Measurements from ENCODE around the gene CAND1.
A peak's percentile ranks its signal among the peaks of the same experiment; 100 is the strongest.

Gene CAND1

DNA sequence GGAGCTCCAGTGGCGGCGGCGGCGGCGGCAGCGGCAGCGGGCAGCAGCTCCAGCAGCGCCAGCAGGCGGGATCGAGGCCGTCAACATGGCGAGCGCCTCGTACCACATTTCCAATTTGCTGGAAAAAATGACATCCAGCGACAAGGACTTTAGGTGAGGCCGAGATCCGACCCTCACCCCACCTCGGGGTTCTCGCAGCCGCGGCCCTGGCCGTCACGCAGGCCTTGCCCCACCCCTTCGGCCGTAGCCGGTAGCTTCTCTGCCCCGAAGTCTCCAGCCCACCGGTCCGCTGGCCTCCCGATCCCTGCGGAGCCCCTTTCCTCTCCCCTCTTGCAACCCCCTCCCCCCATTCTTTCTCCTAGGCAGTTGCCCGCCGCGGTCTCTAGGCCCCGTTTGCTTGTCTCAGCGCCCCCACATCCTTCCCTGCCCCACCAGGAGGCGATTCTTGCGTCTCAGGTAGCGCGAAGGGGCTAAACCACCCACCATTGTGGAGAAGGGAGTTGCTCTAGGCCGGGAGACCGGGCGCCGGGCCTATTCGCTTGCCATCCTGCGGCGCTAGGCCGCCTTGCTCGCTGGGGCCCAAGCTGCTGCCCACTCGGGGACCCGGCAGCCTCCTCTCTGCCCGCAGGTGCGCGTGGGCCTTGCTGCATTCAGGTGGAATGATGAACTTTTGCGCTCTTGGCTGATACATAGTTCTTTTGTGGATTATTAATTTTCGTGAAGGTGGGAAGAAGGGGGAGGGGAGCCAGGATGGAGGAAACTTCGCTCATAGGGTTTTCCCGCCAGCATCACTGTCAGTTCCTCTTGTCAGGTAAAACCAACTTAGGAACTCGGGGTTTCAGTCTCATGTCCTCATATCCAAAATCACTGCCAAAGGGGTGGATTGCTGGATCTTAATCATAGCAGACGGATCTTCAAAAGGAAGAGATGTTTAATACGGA is 745 bp downstream of the CAND1 start:
- Mint-ChIP-seq H3K27me3 (no peaks in the 10 kb centered on the region), H3K36me3 (peaks cover 8% of the 10 kb centered on the region), H3K27ac (peak overlapping the region; percentile 100), H3K4me3 (peak overlapping the region; percentile 98), H3K4me1 (ENCODE audit: low read depth) (peaks cover 52% of the 10 kb centered on the region), H3K9me3 (ENCODE audit: low read depth) (no peaks in the 10 kb centered on the region)

DNA sequence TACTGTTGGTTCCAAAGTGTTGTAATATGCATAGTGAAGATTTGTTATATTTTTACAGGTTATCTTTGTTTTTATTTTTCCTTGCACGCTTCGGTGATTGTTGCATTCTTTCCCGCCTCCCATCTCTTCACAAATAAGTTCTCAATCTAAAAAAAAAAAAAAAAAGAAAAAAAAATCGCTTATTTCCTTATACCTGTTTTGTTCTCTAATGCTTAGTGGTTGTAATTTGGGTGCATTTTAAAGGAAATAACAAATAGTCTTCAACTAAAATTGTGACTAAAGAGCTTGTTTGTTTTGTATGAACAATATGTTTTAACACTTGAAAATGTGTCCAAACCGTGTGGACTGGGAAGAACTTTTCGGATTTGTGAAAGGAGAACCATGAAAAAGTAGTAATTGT is 1.5 kb downstream of the CAND1 start:
- H3K9me3 Mint-ChIP-seq (ENCODE audit: low read depth), result no peaks in the 10 kb centered on the region
- H3K27ac Mint-ChIP-seq, result peak overlapping the region; percentile 100
- peaks cover 59% of the 10 kb centered on the region for H3K4me1 Mint-ChIP-seq (ENCODE audit: low read depth)

DNA sequence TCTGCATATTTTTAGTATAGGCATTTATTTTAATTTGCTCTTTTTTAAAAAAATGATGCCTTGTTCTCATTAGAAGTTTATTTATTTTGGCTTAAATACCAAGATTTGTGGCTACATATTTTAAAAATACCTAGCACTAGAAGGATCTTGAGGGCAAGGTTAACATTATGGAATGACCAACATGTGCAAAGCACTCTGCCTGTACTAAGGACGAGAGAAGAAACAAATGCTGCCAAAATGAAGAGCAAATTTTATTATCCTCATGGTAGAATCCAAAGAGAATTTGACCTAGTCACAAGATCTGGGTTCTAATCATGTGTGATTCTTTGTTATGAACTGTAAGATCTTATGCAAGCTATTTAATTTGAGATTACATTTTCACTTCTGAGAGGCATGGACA is 2.8 kb downstream of the CAND1 start:
- peaks cover 12% of the 10 kb centered on the region for H3K36me3 Mint-ChIP-seq
- H3K4me3 Mint-ChIP-seq, result peak overlapping the region; percentile 69
- H3K4me1 Mint-ChIP-seq (ENCODE audit: low read depth), result peaks cover 73% of the 10 kb centered on the region
- H3K27me3 Mint-ChIP-seq, result no peaks in the 10 kb centered on the region
- no peaks in the 10 kb centered on the region for H3K9me3 Mint-ChIP-seq (ENCODE audit: low read depth)
- H3K27ac Mint-ChIP-seq, result peak overlapping the region; percentile 64

More for the DNA sequence above, 1.5 kb downstream of the CAND1 start:
- H3K27me3 Mint-ChIP-seq, result no peaks in the 10 kb centered on the region
- H3K36me3 Mint-ChIP-seq, result peaks cover 11% of the 10 kb centered on the region
- peak overlapping the region; percentile 98 for H3K4me3 Mint-ChIP-seq

DNA sequence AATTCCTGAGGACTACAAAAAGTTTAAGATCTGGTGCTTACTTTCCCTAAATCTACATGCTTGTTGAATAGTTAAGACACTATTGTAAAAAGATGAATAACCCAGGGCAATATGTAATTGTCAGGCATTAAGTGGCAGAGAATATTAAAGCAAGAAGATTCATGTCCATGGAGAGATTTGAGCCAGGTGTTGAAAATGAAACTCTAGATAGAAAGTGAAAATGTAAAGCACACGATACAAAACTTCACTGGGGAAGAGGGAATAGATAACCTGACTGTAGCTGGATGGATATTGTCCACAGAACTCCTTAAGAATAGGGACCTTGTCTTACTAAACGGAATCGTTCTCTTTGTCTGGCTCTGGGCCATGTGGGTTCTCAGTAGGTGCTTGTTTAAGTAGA is 5.0 kb downstream of the CAND1 start:
- H3K4me3 Mint-ChIP-seq, result peak overlapping the region; percentile 61
- H3K36me3 Mint-ChIP-seq, result peaks cover 12% of the 10 kb centered on the region
- H3K27ac Mint-ChIP-seq, result peak overlapping the region; percentile 70
- peaks cover 84% of the 10 kb centered on the region for H3K4me1 Mint-ChIP-seq (ENCODE audit: low read depth)
- H3K9me3 Mint-ChIP-seq (ENCODE audit: low read depth), result no peaks in the 10 kb centered on the region
- no peaks in the 10 kb centered on the region for H3K27me3 Mint-ChIP-seq

DNA sequence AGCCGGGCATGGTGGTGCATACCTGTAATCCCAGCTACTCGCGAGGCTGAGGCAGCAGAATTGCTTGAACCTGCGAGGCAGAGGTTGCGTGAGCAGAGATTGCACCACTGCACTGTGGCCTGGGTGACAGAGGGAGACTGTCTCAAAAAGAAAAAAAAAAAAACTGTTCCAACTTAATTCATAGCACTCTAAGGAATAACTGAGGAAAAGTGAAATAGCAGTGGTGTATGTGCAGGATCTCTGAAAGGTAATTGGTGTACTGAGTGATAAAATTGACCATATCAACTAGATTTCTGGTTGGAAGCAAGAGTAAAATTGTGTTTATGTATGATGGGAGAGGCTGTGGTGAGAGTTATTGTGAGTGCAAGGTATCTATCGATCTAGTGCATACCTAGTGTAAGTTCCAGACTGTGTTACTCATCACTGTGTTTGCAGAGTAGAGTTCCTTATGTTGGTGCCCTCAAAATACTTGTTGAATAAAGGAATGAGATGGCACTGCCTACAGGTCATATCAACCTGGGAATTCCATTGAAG is 6.3 kb downstream of the CAND1 start:
- Mint-ChIP-seq H3K27ac (peak overlapping the region; percentile 68), H3K27me3 (no peaks in the 10 kb centered on the region), H3K4me3 (peak overlapping the region; percentile 38)

DNA sequence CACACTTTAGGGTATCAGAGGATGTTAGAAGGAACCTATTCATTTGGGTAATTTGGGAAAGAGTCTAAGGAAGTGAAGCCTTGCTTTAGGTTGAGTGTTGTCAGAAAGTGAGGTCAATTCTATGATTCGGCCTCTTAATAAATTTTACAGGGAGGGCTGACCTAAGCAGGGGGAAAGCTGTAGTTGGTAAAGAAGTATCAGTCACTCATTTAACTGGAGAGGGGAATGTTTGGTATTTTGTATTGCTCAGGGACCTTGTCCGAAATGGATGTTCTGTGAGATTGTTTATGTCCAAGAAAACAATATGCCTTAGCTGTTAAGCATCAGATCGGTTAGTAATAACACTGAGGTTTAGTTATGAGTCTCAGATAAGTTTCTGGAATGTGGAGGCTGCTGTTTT is 7.3 kb downstream of the CAND1 start:
- peak overlapping the region; percentile 18 for H3K4me3 Mint-ChIP-seq
- peaks cover 12% of the 10 kb centered on the region for H3K36me3 Mint-ChIP-seq
- H3K4me1 Mint-ChIP-seq (ENCODE audit: low read depth), result peaks cover 90% of the 10 kb centered on the region
- H3K9me3 Mint-ChIP-seq (ENCODE audit: low read depth), result no peaks in the 10 kb centered on the region
- no peaks in the 10 kb centered on the region for H3K27me3 Mint-ChIP-seq
- no peak overlapping the region for H3K27ac Mint-ChIP-seq

More for the DNA sequence above, 6.3 kb downstream of the CAND1 start:
- Mint-ChIP-seq H3K9me3 (ENCODE audit: low read depth) (no peaks in the 10 kb centered on the region), H3K36me3 (peaks cover 12% of the 10 kb centered on the region), H3K4me1 (ENCODE audit: low read depth) (peaks cover 92% of the 10 kb centered on the region)

DNA sequence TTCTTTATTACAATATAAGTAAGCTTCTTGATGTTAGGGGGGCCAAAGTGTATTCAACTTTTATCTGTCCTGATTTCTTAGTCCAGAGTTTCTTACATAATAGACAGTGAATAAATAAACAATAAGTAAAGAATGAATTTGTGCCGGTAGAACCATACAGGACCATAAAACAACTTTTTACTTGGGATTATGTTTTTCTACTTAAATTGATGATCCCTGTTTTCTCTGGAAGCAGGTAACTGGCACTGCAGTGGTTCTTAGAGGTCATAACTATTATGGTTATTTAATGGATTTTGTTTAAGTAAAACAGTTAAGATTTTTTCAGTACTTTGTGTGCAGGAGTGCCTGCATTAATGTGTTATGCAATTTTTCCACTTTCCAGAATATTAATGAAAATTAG is 10.5 kb downstream of the CAND1 start:
- Mint-ChIP-seq H3K4me1 (ENCODE audit: low read depth) (peaks cover 81% of the 10 kb centered on the region), H3K27me3 (no peaks in the 10 kb centered on the region), H3K27ac (no peak overlapping the region), H3K9me3 (ENCODE audit: low read depth) (no peaks in the 10 kb centered on the region), H3K4me3 (no peak overlapping the region), H3K36me3 (peaks cover 18% of the 10 kb centered on the region)

DNA sequence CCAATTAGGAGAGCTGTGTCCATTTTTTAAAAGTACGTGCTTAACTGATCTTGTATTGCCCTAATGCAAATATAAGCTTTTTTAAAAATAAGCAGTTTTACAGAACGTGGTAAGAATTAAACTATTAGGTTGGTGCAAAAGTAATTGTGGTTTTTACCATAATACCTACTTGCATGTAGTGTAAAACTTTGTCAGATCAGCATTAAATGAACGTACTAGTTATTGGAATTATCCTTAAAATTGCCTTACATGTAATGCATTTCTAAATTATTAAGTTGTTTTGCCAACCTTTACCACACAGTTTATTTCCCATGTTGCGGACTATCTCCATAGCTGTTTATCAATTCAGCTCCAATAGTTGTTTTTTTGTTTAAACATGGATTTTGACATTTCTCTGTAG is 10.9 kb downstream of the CAND1 start:
- no peaks in the 10 kb centered on the region for H3K27me3 Mint-ChIP-seq
- no peak overlapping the region for H3K4me3 Mint-ChIP-seq
- peaks cover 81% of the 10 kb centered on the region for H3K4me1 Mint-ChIP-seq (ENCODE audit: low read depth)
- no peaks in the 10 kb centered on the region for H3K9me3 Mint-ChIP-seq (ENCODE audit: low read depth)
- no peak overlapping the region for H3K27ac Mint-ChIP-seq
- peaks cover 19% of the 10 kb centered on the region for H3K36me3 Mint-ChIP-seq

DNA sequence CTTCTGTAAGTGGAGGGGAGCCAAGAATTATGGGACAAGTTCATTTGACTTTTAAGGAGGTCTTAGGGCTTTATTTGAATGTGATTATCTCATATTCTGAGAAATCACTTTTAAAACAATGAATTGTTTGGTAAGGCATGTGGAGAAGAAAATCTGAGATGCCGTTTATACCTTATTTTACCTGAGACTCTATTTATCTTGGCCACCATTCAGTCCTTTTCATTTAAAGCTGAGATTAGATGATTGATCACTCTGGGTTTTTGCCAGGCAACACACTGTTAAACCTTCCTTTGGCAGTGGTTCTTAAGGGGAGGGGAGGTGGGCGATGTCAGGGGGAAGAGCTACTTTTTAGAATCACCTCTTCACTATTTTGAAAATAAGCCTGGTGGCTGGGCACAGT is 11.4 kb downstream of the CAND1 start:
- H3K4me1 Mint-ChIP-seq (ENCODE audit: low read depth), result peaks cover 79% of the 10 kb centered on the region
- no peak overlapping the region for H3K4me3 Mint-ChIP-seq
- H3K27me3 Mint-ChIP-seq, result no peaks in the 10 kb centered on the region
- no peaks in the 10 kb centered on the region for H3K9me3 Mint-ChIP-seq (ENCODE audit: low read depth)
- H3K27ac Mint-ChIP-seq, result no peak overlapping the region
- peaks cover 19% of the 10 kb centered on the region for H3K36me3 Mint-ChIP-seq

DNA sequence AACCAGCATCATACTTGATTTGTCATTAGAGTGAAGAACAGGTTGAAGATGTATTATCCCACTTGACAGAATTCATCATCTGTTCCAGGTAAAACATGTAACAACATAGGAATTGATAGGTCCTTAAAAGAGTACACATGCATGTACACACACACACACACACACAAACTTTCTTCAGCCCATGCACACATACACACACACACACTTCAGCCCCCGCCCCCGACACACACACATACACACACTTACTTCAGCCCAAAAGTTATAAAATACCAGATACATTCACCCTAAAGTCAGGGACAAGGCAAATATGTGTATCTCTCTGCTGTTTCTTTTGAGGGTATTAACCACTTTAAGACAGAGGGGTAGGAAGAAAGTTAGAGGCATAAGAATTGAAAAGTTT is 15.4 kb downstream of the CAND1 start:
- Mint-ChIP-seq H3K36me3 (peaks cover 23% of the 10 kb centered on the region), H3K4me1 (ENCODE audit: low read depth) (peaks cover 69% of the 10 kb centered on the region), H3K27me3 (no peaks in the 10 kb centered on the region), H3K27ac (peak overlapping the region; percentile 0), H3K9me3 (ENCODE audit: low read depth) (no peaks in the 10 kb centered on the region), H3K4me3 (peak overlapping the region; percentile 30)

DNA sequence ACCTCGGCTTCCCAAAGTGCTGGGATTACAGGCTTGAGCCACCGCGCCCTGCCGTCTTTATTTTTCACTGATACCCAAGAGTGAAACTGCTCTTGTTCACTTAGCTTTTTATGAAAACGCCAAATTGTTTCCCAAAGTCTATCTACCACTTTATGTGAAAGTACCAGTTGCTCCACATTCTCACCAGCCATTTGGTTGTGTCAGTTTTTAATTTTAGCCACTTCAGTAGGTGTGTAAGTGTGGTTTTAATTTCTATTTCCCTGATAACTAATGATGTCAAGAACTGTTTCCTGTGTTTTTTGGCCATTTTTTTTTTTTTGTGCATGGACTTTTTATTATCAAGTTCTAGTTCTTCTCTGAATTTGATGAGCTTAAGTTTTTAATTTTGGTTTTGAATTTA is 17.1 kb downstream of the CAND1 start:
- no peak overlapping the region for H3K27ac Mint-ChIP-seq
- no peak overlapping the region for H3K4me3 Mint-ChIP-seq
- H3K27me3 Mint-ChIP-seq, result no peaks in the 10 kb centered on the region
- H3K9me3 Mint-ChIP-seq (ENCODE audit: low read depth), result no peaks in the 10 kb centered on the region
- peaks cover 23% of the 10 kb centered on the region for H3K36me3 Mint-ChIP-seq
- H3K4me1 Mint-ChIP-seq (ENCODE audit: low read depth), result peaks cover 70% of the 10 kb centered on the region

DNA sequence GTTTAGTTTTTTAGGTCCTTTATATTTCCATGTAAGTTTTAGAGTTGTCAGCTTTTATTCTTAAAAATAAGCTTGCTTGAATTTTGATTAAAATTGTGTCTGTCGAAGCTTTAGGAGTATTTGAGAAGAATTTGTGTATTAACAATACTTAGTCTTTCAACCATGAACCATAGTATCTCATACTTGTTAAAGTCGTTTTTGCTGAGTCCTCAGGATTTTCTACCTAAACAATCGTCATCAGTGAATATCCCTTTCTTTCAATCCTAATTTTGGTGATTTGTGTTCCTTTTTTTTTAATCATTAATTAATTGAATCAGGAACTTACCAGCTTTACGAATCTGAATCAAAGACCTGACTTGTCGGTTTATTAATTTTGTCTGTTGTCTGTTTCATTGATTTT is 18.2 kb downstream of the CAND1 start:
- peaks cover 72% of the 10 kb centered on the region for H3K4me1 Mint-ChIP-seq (ENCODE audit: low read depth)
- H3K27ac Mint-ChIP-seq, result no peak overlapping the region
- peaks cover 21% of the 10 kb centered on the region for H3K36me3 Mint-ChIP-seq
- H3K4me3 Mint-ChIP-seq, result no peak overlapping the region
- no peaks in the 10 kb centered on the region for H3K9me3 Mint-ChIP-seq (ENCODE audit: low read depth)
- H3K27me3 Mint-ChIP-seq, result no peaks in the 10 kb centered on the region

DNA sequence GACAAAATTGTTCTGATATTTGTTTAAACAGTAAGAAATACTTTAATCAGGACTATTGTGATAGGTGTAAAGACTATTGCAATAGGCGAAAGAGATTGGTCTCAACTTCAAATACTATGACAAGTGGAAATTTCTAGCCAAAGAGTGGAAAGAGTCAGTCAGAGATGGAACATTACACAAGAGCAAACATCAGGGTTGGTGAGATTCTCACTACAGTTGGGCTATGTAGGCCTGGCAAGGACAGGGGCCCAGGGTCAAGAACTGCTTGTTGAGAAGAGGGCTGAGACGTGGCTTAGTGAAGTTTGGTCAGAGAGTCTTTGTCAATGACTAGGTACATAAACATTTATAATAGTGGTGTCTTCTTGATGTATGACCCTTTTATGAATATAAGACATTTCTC is 19.4 kb downstream of the CAND1 start:
- Mint-ChIP-seq H3K27ac (peak overlapping the region; percentile 79), H3K27me3 (no peaks in the 10 kb centered on the region), H3K4me1 (ENCODE audit: low read depth) (peaks cover 75% of the 10 kb centered on the region), H3K4me3 (peak overlapping the region; percentile 14), H3K36me3 (peaks cover 23% of the 10 kb centered on the region), H3K9me3 (ENCODE audit: low read depth) (no peaks in the 10 kb centered on the region)

DNA sequence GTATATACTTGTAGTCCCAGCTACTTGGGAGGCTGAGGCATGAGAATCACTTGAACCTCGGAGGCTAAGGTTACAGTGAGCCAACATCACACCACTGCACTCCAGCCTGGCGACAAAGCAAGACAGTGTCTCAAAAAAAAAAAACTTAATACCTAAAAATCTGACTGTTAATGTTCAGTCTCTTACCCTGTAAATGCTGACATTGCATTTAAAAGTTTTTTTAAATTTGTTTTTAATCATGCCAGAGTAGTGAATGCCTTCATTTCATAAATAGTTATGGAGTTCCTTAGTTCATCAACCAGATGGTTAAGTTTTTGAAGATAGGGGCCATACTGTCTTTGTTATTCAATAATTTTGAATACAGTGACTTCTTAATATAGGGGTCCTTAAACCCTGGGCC is 21.2 kb downstream of the CAND1 start:
- H3K9me3 Mint-ChIP-seq (ENCODE audit: low read depth), result no peaks in the 10 kb centered on the region
- peaks cover 22% of the 10 kb centered on the region for H3K36me3 Mint-ChIP-seq
- no peaks in the 10 kb centered on the region for H3K27me3 Mint-ChIP-seq
- H3K27ac Mint-ChIP-seq, result no peak overlapping the region
- no peak overlapping the region for H3K4me3 Mint-ChIP-seq
- peaks cover 62% of the 10 kb centered on the region for H3K4me1 Mint-ChIP-seq (ENCODE audit: low read depth)

DNA sequence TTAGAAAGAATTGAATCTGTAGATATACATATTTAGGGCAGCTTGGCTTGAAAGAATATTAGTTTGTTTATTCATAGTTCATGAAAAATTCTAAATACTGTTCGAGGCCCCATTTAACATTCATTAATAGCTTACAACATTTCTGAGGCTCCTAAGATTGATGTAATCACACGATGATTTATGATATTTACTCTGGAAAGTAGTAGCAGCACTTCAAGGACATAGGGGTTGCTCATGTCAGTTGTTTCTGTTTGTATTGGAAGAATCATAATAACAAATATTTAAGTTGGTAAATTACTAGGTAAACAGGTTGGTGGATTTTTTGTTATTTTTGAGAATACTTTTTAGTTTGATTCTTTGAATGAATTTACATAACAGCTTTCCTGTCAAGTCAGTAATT is 30.4 kb downstream of the CAND1 start:
- Mint-ChIP-seq H3K27ac (no peak overlapping the region), H3K4me3 (no peak overlapping the region), H3K36me3 (peaks cover 36% of the 10 kb centered on the region), H3K9me3 (ENCODE audit: low read depth) (no peaks in the 10 kb centered on the region), H3K27me3 (no peaks in the 10 kb centered on the region), H3K4me1 (ENCODE audit: low read depth) (peaks cover 15% of the 10 kb centered on the region)
